HepG2 (cell line): Measurements from ENCODE around the gene OR8G1. TPM values are rescaled to one million over a fixed set of nuclear protein-coding genes. Genes with fewer than 3 reads are reported as not detected.
"Not testable (repeated sequence)": the region's sequence is repeated elsewhere in the genome, so short reads cannot be mapped to it uniquely, and the experiment has no call there.

Experiments used
- ATAC-seq: fragments of 200-7000 bp; cut with Tn5 transposase; 3 replicates; pipeline ENCODE4 v1.9.1; 2020; ENCODE audit warnings: mild to moderate bottlenecking, moderate library complexity
- BruUV-seq: library from RNA; stranded (reverse); fragments of 400-500 nt; replicated peaks from 2 replicates; lab custom pipeline; 2021; lab: Mats Ljungman, UMichigan
- CTCF ChIA-PET: fragments of 300-600 bp; formaldehyde crosslinking; extraction: SDS; loops from one replicate; lab custom pipeline; 2021; ENCODE audit warnings: low total read pairs, inconsistent platforms, low intra/inter-chr PET ratio; lab: Yijun Ruan, JAX
- POLR2A ChIA-PET: fragments of 350-600 bp; sonication (Branson Sonifier 250); formaldehyde crosslinking; loops from one replicate; lab custom pipeline; 2020; ENCODE audit warnings: antibody characterized with exemption, inconsistent platforms; lab: Yijun Ruan, JAX
- DNase-seq: peaks from one replicate; pipeline ENCODE4 v3.0.0-alpha.2; 2015; ENCODE audit warnings: low spot score
- FAIRE-seq: peaks from 3 replicates; lab custom pipeline; 2011; peaks lifted over from hg19 to GRCh38; lab: Jason Lieb, UNC
- H2AFZ ChIP-seq: one replicate; pipeline ENCODE4 v1.6.1; 2011; ENCODE audit warnings: low read length, inconsistent platforms
- H3K27ac ChIP-seq: fragments of 300-600 bp; 3 replicates; pipeline ENCODE4 v1.8.0; 2011; ENCODE audit warnings: mixed run types, mild to moderate bottlenecking, mixed read lengths, low read length, inconsistent platforms; ENCODE audit not compliant: insufficient read depth; ENCODE audit errors: extremely low read length
- H3K27me3 ChIP-seq, 2 experiments: fragments of 200-600 bp in 1 of 2; 2 replicates in 1 of 2; 3 replicates in 1 of 2; pipeline versions ENCODE4 v1.6.0 to v1.8.0; 2011; ENCODE audit warnings: low read length in 2 of 2, mild to moderate bottlenecking in 2 of 2, moderate library complexity in 2 of 2, inconsistent platforms in 1 of 2; ENCODE audit not compliant: insufficient read depth in 2 of 2, control insufficient read depth in 1 of 2
- H3K36me3 ChIP-seq, 2 experiments: fragments of 200-600 bp in 1 of 2; replicated peaks in 1 of 2; 2 replicates in 1 of 2; 3 replicates in 1 of 2; pipeline versions ENCODE4 v1.5.1 to v1.8.0; 2011; ENCODE audit warnings: low read length in 2 of 2, inconsistent platforms in 1 of 2; ENCODE audit not compliant: insufficient read depth in 2 of 2, control insufficient read depth in 1 of 2
- H3K4me1 ChIP-seq: 2 replicates; pipeline ENCODE4 v1.5.1; 2012; ENCODE audit warnings: low read length, inconsistent platforms; ENCODE audit not compliant: insufficient read depth
- H3K4me2 ChIP-seq: 2 replicates; pipeline ENCODE4 v1.6.0; 2011; ENCODE audit warnings: low read depth, low read length, inconsistent platforms
- H3K4me3 ChIP-seq, 3 experiments: fragments of 200-600 bp in 1 of 3; sonication (generic), shearing (Covaris generic) in 1 of 3; replicated peaks in 1 of 3; 2 replicates each; pipeline ENCODE4 v1.5.1; 2011 to 2016; ENCODE audit warnings: low read length in 3 of 3, inconsistent platforms in 2 of 3, low read depth in 2 of 3, mild to moderate bottlenecking in 2 of 3, control low read depth in 1 of 3, mixed read lengths in 1 of 3; ENCODE audit not compliant: insufficient read depth in 1 of 3
- H3K79me2 ChIP-seq: one replicate; pipeline ENCODE4 v1.6.1; 2011; ENCODE audit warnings: low read length, inconsistent platforms; ENCODE audit not compliant: insufficient read depth
- H3K9ac ChIP-seq: 2 replicates; pipeline ENCODE4 v1.6.0; 2011; ENCODE audit warnings: mild to moderate bottlenecking, low read depth, low read length, inconsistent platforms; ENCODE audit not compliant: insufficient read depth
- H3K9me3 ChIP-seq: 2 replicates; pipeline ENCODE4 v1.5.1; 2012; ENCODE audit warnings: mild to moderate bottlenecking, low read length
- H4K20me1 ChIP-seq: 2 replicates; pipeline ENCODE4 v1.6.0; 2011; ENCODE audit warnings: inconsistent platforms, mild to moderate bottlenecking, low read length, moderate library complexity; ENCODE audit not compliant: insufficient read depth
- FIP1L1 ChIP-seq: fragments of 200-400 bp; formaldehyde crosslinking; IDR thresholded peaks from 2 replicates; pipeline ENCODE4 v1.6.1; 2018; ENCODE audit warnings: low read depth, mild to moderate bottlenecking, low read length, moderate library complexity, borderline replicate concordance; ENCODE audit not compliant: insufficient read depth
- HMGXB4 ChIP-seq, 2 experiments: sonication (generic) in 1 of 2; formaldehyde crosslinking in 1 of 2; IDR thresholded peaks; 2 replicates each; pipeline versions ENCODE4 v1.4.0 to v1.6.1; 2018 to 2020; ENCODE audit warnings: missing genetic modification reagents in 2 of 2, borderline replicate concordance in 1 of 2, low read depth in 1 of 2, mild to moderate bottlenecking in 1 of 2, missing biosample characterization in 1 of 2
- MYC ChIP-seq: sonication (generic); formaldehyde crosslinking; IDR thresholded peaks from 2 replicates; pipeline ENCODE4 v1.9.0; 2021; ENCODE audit warnings: missing genetic modification reagents, borderline replicate concordance
- SALL1 ChIP-seq: sonication (generic); formaldehyde crosslinking; IDR thresholded peaks from 2 replicates; pipeline ENCODE4 v1.8.0; 2022; ENCODE audit warnings: mild to moderate bottlenecking, missing genetic modification reagents
- SP140L ChIP-seq: sonication (generic); formaldehyde crosslinking; IDR thresholded peaks from 2 replicates; pipeline ENCODE4 v1.4.0; 2020; ENCODE audit warnings: missing genetic modification reagents, borderline replicate concordance
- ZBTB34 ChIP-seq: sonication (generic); formaldehyde crosslinking; IDR thresholded peaks from 2 replicates; pipeline ENCODE4 v1.8.0; 2022; ENCODE audit warnings: mild to moderate bottlenecking, missing genetic modification reagents
- ZMAT5 ChIP-seq: sonication (generic); formaldehyde crosslinking; IDR thresholded peaks from 2 replicates; pipeline ENCODE4 v1.5.0; 2020; ENCODE audit warnings: mild to moderate bottlenecking, low read depth, missing genetic modification reagents, borderline replicate concordance
- ZNF326 ChIP-seq: sonication (generic); formaldehyde crosslinking; IDR thresholded peaks from 2 replicates; pipeline ENCODE4 v1.4.0; 2020; ENCODE audit warnings: missing genetic modification reagents, borderline replicate concordance
- ZNF572 ChIP-seq: sonication (generic); formaldehyde crosslinking; IDR thresholded peaks from 2 replicates; pipeline ENCODE4 v1.5.1; 2020; ENCODE audit warnings: mild to moderate bottlenecking, missing genetic modification reagents
- ZNF776 ChIP-seq: sonication (generic); formaldehyde crosslinking; IDR thresholded peaks from 2 replicates; pipeline ENCODE4 v1.4.0; 2020; ENCODE audit warnings: mild to moderate bottlenecking, missing genetic modification reagents
- ZSCAN30 ChIP-seq: sonication (generic); formaldehyde crosslinking; IDR thresholded peaks from 2 replicates; pipeline ENCODE4 v1.5.0; 2020; ENCODE audit warnings: mild to moderate bottlenecking, missing genetic modification reagents
- WGBS: methylation state at CpG from one replicate; pipeline ENCODE4 v1.1.6; 2017; ENCODE audit warnings: low lambda C conversion rate; 5-methylcytosine and 5-hydroxymethylcytosine counted together
- in situ Hi-C: cut with HindIII; loops from 2 replicates; pipeline ENCODE4 v1.10.0; 2017; ENCODE audit warnings: low pct_unique_long_range_greater_than_20kb; ENCODE audit not compliant: extremely low pct_ligation_motif_present
- intact Hi-C: fragments of 100-400 bp; cut with micrococcal nuclease; formaldehyde crosslinking; loops from one replicate; pipeline ENCODE4 v1.10.0; 2022; ENCODE audit not compliant: unreplicated experiment
- polyA plus RNA-seq, 8 experiments: library from polyadenylated mRNA; depleted of rRNA in 3 of 8; stranded (reverse) in 7 of 8; unstranded in 1 of 8; fragments of >200 nt; fragmentation: Illumina TruSeq in 4 of 8; extraction: Trizol in 4 of 8; gene quantifications; 2 replicates each; pipeline versions ENCODE4 v1.2.1 to v1.2.3, GENCODE V29; 2011 to 2016; ENCODE audit warnings: low read depth in 4 of 8, missing spikeins in 1 of 8, mixed read lengths in 1 of 8; ENCODE audit not compliant: insufficient read depth in 1 of 8
- total RNA-seq, 5 experiments: library from RNA; depleted of rRNA; stranded (reverse); fragments of >200 nt; fragmentation: Illumina TruSeq; extraction: Trizol; gene quantifications; 2 replicates each; pipeline ENCODE4 v1.2.3, GENCODE V29; 2016; ENCODE audit warnings: low read depth in 1 of 5

Gene OR8G1
- total and polyA plus RNA-seq, 2 of the 13 experiments (the other 11 are each of a cell fraction or from before 2014, with no cell fraction given), result not detected

GRCh38 chr11:124224618-124225423, 16.1 kb upstream of the OR8G1 start:
- ATAC-seq, H4K20me1 ChIP-seq, H3K27me3 ChIP-seq, H3K9me3 ChIP-seq, H3K79me2 ChIP-seq, BruUV-seq, H2AFZ ChIP-seq, H3K4me3 ChIP-seq, CTCF ChIA-PET, H3K4me2 ChIP-seq, H3K27ac ChIP-seq, DNase-seq, H3K4me1 ChIP-seq, H3K36me3 ChIP-seq, POLR2A ChIA-PET, FAIRE-seq, H3K9ac ChIP-seq, intact Hi-C loops: not testable (repeated sequence)
- WGBS, result 29% methylated on average over 9 of the region's 9 CpGs
- in situ Hi-C loops, result loop anchor here (10.0 kb wide), 1 partner anchor 60 kb away; no protein-coding TSS in a partner anchor

- FAIRE-seq, result no peak
- no peak for TF ChIP-seq SP140L (CRISPR knock-in tag)
- no peak for TF ChIP-seq ZNF776 (CRISPR knock-in tag)
- TF ChIP-seq ZSCAN30 (CRISPR knock-in tag), result no peak
- no peak for TF ChIP-seq ZBTB34 (CRISPR knock-in tag)
- TF ChIP-seq ZMAT5 (CRISPR knock-in tag), result no peak
- no peak for TF ChIP-seq ZNF572 (CRISPR knock-in tag)
- TF ChIP-seq FIP1L1, result no peak
- TF ChIP-seq MYC (CRISPR knock-in tag), result no peak
- no peak for TF ChIP-seq SALL1 (CRISPR knock-in tag)
- no peak for TF ChIP-seq HMGXB4 (CRISPR knock-in tag; IDR thresholded peaks at IDR 0.05; ENCODE audit: borderline replicate concordance in 1 of 2, low read depth in 1 of 2)
- no peak for TF ChIP-seq ZNF326 (CRISPR knock-in tag)
These were observed 15.4 kb upstream of the OR8G1 start for GRCh38 chr11:124225471-124225870.

More at GRCh38 chr11:124225471-124225870, 15.4 kb upstream of the OR8G1 start:
- BruUV-seq, result no TSS peak
- Histone ChIP-seq H3K36me3 (no peaks in the 10 kb centered on the region), H3K4me3 (no peak overlapping the region), H4K20me1 (no peaks in the 10 kb centered on the region), H3K9me3 (no peaks in the 10 kb centered on the region), H2AFZ (no peak overlapping the region), H3K79me2 (no peaks in the 10 kb centered on the region), H3K27me3 (no peaks in the 10 kb centered on the region), H3K27ac (no peak overlapping the region), H3K4me1 (no peaks in the 10 kb centered on the region), H3K9ac (no peak overlapping the region), H3K4me2 (no peak overlapping the region)
- ATAC-seq (no peak), DNase-seq (no peak)
- in situ Hi-C loops, result loop anchor here (10.0 kb wide), 1 partner anchor 59 kb away; no protein-coding TSS in a partner anchor
- WGBS, result 2% methylated on average over 1 of the region's 1 CpG
- ChIA-PET POLR2A (no interaction called here), CTCF (no interaction called here)
- intact Hi-C loops, result no loop called here
